Bronchial epithelial cell (primary cell): ENCODE results near the gene SPO11. TPM values are rescaled to one million over a fixed set of nuclear protein-coding genes. Genes with fewer than 3 reads are reported as not detected.
A peak's percentile ranks its signal among the peaks of the same experiment; 100 is the strongest.

Experiments used
- DNase-seq: peaks from one replicate; pipeline ENCODE4 v3.0.0-alpha.2; 2010; ENCODE audit warnings: low read depth
- FAIRE-seq: peaks from 2 replicates; lab custom pipeline; 2011; peaks lifted over from hg19 to GRCh38; lab: Jason Lieb, UNC
- H3K27me3 ChIP-seq: 2 replicates; pipeline ENCODE4 v1.5.1; 2011; ENCODE audit warnings: low read length; ENCODE audit not compliant: control insufficient read depth, insufficient read depth
- H3K36me3 ChIP-seq: 2 replicates; pipeline ENCODE4 v1.5.1; 2011; ENCODE audit warnings: low read length; ENCODE audit not compliant: control insufficient read depth, insufficient read depth
- H3K4me3 ChIP-seq: 2 replicates; pipeline ENCODE4 v1.5.1; 2011; ENCODE audit warnings: mild to moderate bottlenecking, low read depth, low read length, control low read depth
- CTCF ChIP-seq: IDR thresholded peaks from 2 replicates; pipeline ENCODE4 v1.5.1; 2011; ENCODE audit warnings: mild to moderate bottlenecking, moderate library complexity, low read length, control low read depth, inconsistent platforms; ENCODE audit not compliant: insufficient read depth, severe bottlenecking
- total RNA-seq: library from RNA; depleted of rRNA; stranded (reverse); fragments of >200 nt; gene quantifications from 2 replicates; pipeline ENCODE4 v1.2.1, GENCODE V29; 2014

The SPO11 gene
- total RNA-seq, 1 donor from 2014 or later = not detected

GRCh38 chr20:57301026-57301425 lies 28.6 kb upstream of the SPO11 start:
- FAIRE-seq (no peak), DNase-seq (no peak)
- H3K36me3 ChIP-seq = no peaks in the 10 kb centered on the region
- no peak overlapping the region for H3K4me3 ChIP-seq
- no peak for TF ChIP-seq CTCF
- H3K27me3 ChIP-seq = no peaks in the 10 kb centered on the region

- DNase-seq = peak; percentile 21
- Histone ChIP-seq H3K27me3 (peaks cover 3% of the 10 kb centered on the region), H3K36me3 (no peaks in the 10 kb centered on the region), H3K4me3 (no peak overlapping the region)
- TF ChIP-seq CTCF = no peak
- no peak for FAIRE-seq
Measured at GRCh38 chr20:57306747-57307146, 22.9 kb upstream of the SPO11 start.

- no peak for FAIRE-seq
- no peaks in the 10 kb centered on the region for H3K36me3 ChIP-seq
- peaks cover 3% of the 10 kb centered on the region for H3K27me3 ChIP-seq
- no peak overlapping the region for H3K4me3 ChIP-seq
- DNase-seq = no peak
- TF ChIP-seq CTCF = no peak
Measured at GRCh38 chr20:57308451-57309271, 20.9 kb upstream of the SPO11 start.

GRCh38 chr20:57309544-57310115 lies 20.0 kb upstream of the SPO11 start:
- Histone ChIP-seq H3K27me3 (peaks cover 3% of the 10 kb centered on the region), H3K4me3 (no peak overlapping the region), H3K36me3 (no peaks in the 10 kb centered on the region)
- DNase-seq (no peak), FAIRE-seq (no peak)
- TF ChIP-seq CTCF = no peak

- Histone ChIP-seq H3K4me3 (no peak overlapping the region), H3K27me3 (peaks cover 3% of the 10 kb centered on the region), H3K36me3 (no peaks in the 10 kb centered on the region)
- no peak for TF ChIP-seq CTCF
- FAIRE-seq (no peak), DNase-seq (no peak)
Measured at GRCh38 chr20:57310821-57311514, 18.6 kb upstream of the SPO11 start.
